GM18519 (cell line): Measurements from ENCODE around the gene PLXNA2.

Source experiments
- ATAC-seq: cut with Tn5 transposase; IDR thresholded peaks from one replicate; pipeline ENCODE4 v1.9.1; 2021; ENCODE audit warnings: mild to moderate bottlenecking, moderate library complexity; ENCODE audit not compliant: unreplicated experiment, low FRiP score

Gene PLXNA2

DNA sequence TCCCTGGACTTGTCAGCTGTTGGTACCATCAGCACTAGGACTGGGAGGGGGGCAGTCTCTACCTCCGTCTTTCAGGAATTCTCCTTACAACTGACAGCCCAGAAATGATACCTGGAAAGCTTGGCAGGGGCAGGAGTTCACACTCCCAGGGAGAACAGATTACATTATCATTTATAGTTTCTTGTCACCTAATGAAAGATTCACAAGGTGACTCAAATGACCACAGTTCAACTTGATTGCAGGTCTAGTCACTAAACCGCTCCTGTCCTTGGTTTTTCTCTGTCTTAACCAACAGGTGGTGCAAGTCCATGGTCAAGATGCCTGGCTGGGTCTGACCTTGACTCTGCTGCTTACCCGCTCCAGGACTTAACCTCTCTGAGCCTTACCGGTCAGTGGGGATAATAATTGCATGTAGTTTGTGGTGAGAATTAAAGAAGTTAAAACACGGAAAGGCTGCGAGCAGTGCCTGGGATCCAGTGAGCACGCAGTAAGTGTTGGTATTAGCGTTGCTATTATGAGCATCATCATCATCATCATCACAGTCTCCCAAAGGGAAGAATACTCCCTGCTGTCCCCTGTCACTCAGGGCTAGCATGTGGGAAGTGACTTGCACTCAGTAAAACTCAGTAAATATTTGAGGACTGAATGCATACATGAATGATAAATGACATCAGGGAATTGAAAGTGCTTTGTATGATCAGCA, 207.9 kb downstream of the PLXNA2 start:
- no peak for ATAC-seq

DNA sequence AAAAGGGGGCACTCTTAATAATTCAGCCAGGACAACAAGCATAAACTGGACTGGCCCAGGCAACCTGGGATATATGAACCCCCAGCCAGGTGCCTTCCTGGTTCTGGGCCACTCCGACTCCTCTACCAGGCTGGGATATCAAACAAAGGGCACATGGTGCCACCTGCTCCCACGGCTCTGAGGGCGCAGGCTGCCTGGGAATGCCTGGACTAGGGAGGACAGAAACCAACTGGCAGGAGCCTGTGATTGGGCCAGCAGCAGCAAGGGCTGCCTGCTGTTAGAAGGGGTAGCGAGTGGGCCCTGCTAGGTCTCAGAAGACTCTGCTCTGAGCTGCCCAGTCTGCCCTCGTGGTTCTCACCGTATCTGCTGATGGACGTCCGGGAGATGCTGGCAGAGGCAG, 210.0 kb downstream of the PLXNA2 start:
- no peak for ATAC-seq

DNA sequence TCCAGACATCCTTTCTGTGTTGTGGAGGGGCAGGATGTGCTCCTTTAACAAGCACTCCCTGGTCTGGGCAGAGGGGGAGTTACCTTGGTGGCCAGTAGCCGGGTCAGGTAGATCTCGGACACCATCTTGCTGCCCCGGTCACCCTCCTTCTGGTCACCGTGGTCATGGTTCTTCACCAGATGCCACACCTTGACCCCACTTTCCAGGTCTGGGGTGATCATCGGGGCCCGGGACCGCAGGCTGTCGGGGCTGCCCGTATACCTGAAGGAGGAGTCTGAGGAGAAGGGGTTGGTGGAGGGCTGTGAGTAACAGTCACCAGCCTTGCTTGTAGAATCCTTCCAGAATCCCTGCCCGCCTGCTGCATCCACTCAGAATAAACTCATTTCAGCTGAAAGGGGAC, 210.9 kb downstream of the PLXNA2 start:
- ATAC-seq = no peak

DNA sequence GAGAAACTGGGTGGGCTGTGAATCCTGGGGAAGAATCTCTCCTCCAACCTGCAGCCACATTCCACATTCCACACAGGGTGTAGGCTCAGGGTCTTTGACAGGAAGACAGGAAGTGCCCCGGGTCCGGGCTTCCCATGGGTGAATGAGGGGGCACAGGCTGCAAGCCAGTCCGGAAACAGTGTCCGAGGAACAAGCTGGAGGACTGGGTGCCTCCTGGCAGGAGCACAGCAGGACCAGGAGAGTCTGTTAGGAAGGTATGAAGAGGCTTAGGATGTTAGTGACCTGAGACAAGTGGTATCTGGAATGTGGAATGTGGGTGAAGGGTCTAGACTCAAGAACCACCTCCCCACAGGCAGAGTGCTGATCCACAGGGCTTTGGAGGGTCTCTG, 212.3 kb downstream of the PLXNA2 start:
- no peak for ATAC-seq

DNA sequence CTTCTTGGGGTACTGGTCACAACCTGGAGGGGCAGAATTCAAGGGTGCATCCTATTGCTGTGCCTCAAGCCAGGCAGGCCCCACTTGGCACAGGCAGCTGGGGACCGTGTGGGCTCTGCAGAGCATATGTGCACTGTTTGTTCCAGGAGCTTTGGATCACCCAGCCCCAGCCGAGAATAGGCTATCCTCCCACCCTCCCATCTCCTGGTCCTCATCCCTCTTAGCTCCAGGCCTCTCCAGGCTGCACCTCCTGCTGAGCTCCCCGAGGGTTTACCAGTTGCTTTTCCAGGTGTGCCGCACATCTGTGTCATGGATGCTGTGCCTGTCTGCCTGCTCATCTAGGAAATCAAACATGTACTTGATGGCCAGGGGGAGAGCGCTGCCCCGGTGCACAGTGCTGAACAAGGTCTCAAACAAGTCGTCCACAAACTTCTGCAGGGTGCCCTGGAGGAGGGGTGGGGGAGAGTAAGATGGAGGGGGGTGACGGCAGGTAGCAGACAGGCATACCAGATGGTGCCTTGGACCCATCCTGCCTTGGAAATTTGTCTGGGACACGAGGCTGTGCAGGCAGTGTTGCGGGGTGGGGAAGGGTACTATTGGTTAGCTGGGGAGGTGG, 212.8 kb downstream of the PLXNA2 start:
- ATAC-seq = no peak

DNA sequence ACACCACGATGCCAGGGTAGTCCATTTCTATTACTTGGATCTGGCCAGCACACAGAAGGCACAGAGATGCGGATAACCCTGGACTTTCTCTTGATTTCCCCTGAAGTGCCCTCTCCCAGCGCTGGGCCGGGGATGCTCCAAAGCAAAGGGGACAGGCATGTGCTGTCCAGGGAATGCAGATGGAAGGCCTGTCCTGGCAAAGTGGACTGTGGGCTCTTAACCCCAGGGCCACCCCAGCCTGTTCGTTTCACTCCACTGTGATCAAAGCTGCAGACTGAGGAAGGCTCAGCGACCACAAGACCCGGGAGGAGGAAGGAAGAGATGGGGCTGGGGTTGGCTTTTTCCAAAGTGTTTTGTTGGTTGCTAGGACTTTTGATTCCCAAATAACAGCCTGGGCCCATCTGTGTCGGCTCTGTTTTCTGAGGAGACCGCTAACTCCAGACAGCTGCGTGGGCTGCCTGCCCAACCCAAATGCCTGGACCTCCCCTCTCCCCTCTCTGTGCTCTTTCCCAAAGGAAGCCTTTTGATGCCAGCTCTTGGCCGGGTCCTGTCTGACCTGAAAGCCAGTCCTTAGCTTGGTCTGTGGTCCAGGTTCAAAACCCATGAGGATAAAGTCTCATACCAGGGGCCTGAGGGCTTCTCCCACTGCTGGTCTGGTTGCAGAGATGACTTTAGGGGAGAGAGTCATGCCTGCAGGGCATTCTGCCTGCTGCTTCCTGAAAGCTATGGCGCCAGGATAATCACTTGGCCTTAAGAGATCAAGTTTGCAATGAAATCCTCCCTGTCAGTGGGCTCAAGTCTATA, 213.7 kb downstream of the PLXNA2 start:
- no peak for ATAC-seq

DNA sequence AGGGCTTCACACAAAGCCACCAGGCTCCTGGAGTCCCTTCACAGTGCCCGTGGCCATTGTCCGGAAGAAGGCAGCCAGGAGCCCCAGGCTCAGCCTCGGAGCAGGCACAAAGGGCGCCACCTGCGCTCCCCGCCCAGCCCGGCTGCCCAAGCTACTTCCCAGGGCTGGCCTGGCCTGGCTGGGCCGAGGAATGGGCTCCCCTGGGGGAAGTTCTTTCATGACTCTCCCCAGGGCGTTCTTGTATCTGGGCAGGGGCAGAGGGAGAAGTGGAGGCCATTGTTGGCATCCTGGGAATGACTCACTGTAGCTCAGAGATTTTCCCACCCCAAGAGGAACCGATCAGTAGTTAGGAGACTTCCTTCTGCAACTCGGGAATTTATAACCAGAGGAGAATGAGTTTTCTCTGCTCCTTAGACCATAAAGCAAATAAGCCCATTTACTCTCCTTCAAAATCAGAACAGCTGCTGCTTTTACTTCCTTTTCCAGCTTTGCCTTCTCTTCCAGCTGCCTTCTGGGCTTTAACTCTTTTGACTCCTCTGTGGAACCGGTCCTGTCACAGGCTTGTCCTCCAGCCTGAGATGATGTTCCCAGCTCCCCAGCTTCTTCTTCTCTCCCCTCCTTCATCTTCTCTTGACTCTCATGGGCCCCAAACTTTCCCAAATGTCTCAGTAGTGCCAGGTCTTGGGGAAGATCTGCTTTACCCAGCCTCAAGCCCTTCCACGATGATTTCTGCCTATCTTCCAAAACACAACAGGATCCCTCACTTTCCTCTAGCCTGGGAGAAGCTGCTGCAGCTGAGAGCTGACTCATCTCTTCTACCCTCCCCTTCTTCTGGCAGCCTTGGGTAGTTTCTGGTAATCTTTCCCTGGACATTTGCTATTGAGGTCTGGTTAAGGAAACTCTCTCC, 214.6 kb downstream of the PLXNA2 start:
- no peak for ATAC-seq

DNA sequence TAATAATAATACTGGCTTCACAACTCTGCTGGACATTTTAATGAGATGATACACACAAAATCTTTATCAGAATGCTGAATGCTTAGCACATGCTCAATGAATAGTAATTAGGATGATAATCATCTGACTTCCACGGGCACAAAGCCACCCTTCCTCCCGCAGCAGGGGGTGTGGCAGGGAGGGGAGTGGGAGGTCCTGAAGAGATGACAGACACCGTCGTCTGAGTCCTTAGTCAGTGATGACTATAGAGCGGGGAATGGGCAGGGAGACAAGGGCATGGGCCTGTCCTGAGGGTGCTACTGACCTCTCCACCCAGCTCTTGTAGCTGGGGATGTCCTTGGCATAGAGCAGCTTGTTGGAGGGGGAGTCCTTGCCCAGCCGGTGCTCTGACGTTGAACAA, 215.7 kb downstream of the PLXNA2 start:
- ATAC-seq = no peak

DNA sequence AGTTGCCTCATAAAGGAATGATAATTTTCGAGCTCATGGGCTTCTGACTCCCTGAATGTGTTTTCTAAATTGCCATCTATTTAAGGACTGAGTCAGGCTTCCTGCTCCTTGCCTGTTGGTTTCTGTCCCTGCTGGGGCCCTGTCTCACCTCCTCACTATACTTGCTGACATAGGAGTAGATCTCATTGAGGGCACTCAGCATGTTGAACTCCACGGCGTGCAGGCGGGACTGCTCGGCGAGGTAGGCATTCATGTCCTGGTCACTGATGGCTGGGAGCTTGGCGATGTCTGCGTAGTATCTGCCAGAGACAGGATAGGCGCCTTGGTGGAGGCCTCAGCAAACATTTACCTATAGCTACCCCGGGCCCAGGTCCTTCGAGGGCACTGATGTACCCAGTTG, 216.3 kb downstream of the PLXNA2 start:
- ATAC-seq = no peak

DNA sequence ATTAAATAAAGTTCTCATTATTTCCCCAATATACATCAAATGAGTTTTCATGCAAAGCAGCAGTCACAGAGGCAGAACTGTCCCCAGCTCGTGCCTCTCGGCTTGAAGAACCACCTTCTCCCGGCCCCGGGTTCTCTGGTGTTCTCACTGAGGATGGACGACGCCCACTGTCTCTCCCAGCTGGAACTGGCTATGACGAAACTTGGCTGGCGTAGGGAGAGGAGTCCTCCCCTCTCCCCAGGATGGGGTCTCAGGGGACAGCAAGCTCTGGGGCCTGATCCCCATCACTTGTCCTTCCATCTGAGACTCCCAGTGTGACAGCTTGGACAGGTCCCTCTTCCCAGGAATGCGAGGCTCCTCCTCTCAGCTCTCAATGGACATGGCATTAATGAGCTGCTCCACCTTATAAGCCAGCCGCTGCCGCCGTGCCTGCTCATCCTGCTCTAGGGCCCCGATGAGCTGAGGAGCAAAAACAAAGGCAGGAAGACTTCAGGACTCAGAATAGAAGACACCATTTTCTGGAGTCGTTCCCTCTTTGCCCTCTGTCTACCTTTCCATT, 217.2 kb downstream of the PLXNA2 start:
- ATAC-seq = no peak

DNA sequence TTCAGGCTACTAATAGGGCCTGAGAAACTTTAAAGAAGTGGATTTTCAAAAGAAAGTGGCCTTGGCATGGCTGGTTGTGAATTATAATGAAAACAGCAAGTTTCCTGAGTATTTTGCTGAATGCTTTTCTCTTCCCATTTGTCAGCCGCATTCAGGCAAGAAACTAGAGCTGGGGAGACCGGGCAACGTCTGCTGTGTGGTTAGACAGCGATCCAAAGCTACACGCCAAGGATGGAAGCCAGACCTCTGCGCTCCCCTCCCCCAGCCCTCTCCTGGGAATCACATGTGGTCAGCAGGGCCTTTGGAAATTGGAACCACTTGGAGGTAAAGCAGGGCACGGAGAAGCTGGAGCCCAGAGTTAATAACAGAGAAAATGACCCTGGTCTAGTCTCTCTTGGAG, 219.2 kb downstream of the PLXNA2 start:
- no peak for ATAC-seq

DNA sequence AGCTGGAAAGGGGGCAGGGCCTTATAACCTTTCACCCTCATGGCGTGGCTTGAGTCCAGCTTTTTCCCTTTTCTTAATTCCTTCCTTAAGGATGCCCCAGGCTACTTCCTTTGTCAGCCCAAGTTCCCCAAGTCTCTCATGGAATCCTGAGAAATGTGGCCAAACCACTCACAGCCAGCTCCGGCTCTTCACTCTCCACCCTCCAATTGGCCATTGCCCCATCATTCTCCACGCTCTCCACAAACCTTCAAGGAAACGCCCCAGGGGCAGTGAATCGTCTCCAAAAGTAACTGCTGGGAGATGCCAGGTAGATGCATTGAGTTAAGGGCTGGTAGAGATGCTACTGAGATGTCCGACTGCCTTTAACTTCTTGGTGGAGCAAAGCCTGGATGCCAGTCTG, 219.8 kb downstream of the PLXNA2 start:
- no peak for ATAC-seq

DNA sequence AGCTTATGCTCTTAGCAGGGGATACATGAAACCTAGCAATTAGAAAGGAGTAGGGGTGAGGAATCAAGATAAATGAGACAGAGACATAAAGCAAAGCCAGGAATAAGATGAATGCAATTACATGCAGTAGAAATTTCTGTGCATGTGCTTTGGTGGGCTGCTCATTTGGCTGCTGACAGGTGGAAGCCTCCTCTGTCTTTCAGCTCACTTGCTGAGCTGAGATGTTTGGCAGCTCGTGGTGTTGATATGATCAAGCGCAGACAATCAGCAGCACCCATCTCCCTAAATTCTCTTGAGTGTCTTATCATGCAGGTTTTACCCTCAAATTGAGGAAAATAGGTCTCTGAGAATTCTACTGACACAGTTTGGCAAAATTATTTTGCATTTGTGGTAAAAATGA, 224.9 kb downstream of the PLXNA2 start:
- no peak for ATAC-seq

DNA sequence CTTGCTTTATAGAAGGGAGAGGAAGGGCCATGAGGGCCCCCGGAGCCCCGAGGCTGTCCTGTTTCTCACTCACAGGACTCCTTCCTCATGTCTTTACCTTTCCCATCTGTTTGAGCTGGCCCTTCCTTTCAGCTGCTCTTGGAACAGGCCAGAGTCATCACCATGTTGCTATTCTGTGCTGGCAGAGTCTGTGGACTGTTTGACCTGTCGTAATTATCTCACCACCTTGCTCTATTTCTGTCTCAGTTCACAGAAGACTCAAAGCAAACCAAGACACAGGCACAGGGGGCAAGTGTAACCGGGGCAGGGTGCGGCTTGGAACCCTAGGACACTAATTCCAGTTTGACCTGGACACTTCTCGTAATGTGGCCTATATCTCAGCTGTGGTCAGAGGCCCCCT, 228.9 kb downstream of the PLXNA2 start:
- no peak for ATAC-seq

DNA sequence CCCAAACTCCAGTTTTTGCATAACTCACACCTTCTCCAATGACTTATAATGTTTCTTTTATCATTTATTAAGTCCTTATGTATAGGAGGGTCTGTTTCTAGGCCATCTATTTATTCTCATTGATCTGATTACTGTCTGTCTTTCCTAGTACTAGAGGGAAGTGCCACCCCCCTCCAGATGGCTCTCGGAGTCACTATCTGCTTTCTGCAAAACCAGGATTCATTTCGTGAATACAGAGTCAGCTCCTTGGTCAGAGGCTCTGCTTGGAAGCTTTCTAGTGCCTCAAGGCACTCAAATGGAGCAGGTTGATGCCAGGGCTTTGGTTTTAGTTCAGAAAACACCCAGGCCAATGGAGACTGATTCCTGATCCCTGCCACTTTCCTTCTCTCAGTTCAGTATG, 231.0 kb downstream of the PLXNA2 start:
- ATAC-seq = no peak

DNA sequence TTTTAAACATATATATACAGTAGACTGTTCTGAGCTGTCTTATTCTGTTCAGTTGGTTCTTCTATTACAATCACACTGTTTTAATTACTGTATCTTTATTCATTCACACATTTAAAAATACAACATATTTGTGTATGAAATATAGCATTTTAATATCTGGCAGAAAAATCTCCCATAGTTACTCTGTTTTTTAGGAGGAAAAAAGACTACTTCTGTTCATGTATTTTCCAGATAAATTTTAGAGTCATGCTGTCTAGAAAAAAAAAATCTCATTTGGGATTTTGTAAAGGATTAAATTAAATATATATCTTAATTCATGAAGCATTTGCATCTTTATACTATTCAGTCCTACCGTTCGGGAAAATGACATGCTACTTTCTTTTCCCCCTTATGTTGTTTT, 231.5 kb downstream of the PLXNA2 start:
- no peak for ATAC-seq

DNA sequence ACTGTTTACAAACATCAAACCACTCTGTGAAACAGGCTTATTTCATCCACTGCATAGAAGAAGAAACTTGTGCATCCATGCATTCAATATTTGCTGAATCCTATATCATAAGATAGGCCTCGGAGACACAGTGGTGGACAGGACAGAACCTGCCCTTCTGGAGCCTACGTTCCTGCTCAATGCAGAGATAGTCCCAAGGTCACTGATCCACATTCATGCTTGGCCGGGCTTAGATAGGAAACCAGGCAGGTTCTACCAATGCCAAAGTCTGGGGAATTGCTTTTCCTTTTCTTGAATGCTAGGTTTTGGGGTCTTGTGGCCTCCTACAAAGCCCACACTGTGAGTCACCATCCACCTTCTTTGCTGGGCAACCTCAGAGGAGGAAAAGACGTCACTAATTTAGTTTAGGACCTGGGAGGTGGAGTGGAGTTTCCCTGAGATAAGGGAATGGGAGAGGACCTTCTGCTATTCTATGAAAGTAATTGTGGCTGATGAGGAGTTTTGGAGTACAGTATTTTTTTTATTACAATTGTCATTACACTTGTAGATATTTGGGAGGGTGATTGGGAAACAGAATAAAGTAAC, 233.6 kb downstream of the PLXNA2 start:
- ATAC-seq = no peak

DNA sequence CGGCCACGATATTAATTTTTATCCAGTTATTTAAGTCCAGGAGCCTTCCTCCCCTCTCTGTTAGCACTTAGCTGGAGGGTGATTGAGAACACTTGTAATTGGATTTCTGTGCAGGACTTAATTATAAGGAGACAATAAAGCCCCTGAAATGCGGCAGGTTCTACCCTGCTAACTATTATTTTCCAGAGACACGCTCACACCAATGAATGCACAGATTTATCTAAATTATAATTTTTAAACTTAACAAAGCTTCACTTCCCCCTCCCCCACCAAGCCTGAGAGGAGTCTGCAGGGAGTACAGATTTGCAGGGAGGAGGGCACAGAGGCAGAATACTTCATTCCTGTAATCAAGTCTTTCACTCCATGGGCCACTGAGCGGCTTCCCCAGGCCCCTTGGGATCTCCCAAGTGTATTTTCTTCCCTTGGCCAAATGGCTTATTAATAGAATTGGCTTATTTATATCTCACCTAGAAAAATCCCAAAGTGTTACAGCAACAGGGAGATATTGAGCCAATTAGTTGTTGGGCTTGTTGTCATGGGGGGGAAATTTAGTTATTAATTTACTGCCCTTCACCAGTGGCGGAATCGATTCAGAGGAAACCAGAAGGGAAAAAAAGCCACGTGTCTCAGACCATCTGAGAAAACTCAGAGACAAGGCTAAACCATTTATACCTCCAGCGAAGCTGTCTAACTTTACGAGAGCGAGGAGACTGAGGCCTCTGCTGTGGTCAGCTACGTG, 234.3 kb downstream of the PLXNA2 start:
- no peak for ATAC-seq

DNA sequence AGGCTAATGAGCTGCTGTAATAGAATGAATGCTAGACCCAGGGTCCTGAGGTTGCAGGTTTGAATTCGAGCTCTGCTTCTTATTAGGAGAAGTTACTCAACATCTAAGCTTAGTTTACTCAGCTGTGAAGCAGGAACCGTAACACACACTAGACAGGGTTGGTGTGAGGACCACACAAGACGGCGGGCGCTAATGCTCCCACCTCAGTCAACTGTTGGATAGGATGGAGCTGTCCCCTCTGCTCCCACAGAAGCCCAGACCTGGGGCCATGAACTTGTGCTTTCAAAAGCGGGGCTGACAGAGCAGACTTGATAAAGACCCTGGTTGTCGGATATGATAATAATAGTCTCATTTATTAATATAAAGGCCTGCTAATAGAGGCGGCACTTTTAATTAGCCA, 234.9 kb downstream of the PLXNA2 start:
- ATAC-seq = no peak
